MCF 10A (cell line): ENCODE measurements around the gene SVIL. TPM values are rescaled to one million over a fixed set of nuclear protein-coding genes. Genes with fewer than 3 reads are reported as not detected.

ENCODE experiments used
- BruUV-seq: library from RNA; stranded (reverse); fragments of 400-500 nt; replicated peaks from 2 replicates; lab custom pipeline; 2021; lab: Mats Ljungman, UMichigan
- CTCF ChIA-PET: fragments of 300-600 bp; sonication (Branson Sonifier 250); formaldehyde crosslinking; extraction: SDS; loops from one replicate; lab custom pipeline; 2021; ENCODE audit warnings: antibody characterized with exemption, inconsistent platforms; lab: Yijun Ruan, JAX
- POLR2A ChIA-PET: fragments of 300-600, 350-650 bp; sonication (Branson Sonifier 250); formaldehyde crosslinking; extraction: SDS; loops from one replicate; lab custom pipeline; 2020; ENCODE audit warnings: antibody characterized with exemption, inconsistent platforms; lab: Yijun Ruan, JAX
- DNase-seq: peaks from one replicate; pipeline ENCODE4 v3.0.0-alpha.2; 2018; ENCODE audit not compliant: unreplicated experiment
- H3K27ac Mint-ChIP-seq: one replicate; pipeline ENCODE4 v1.8.0; 2022; ENCODE audit warnings: mild to moderate bottlenecking, low read depth, mixed read lengths; ENCODE audit not compliant: unreplicated experiment
- H3K27me3 Mint-ChIP-seq: one replicate; pipeline ENCODE4 v1.8.0; 2022; ENCODE audit warnings: mixed read lengths; ENCODE audit not compliant: insufficient read depth, unreplicated experiment
- H3K36me3 Mint-ChIP-seq: one replicate; pipeline ENCODE4 v1.8.0; 2022; ENCODE audit warnings: mild to moderate bottlenecking, moderate library complexity, mixed read lengths; ENCODE audit not compliant: insufficient read depth, unreplicated experiment
- H3K4me1 Mint-ChIP-seq: one replicate; pipeline ENCODE4 v1.8.0; 2022; ENCODE audit warnings: mixed read lengths; ENCODE audit not compliant: insufficient read depth, unreplicated experiment
- H3K4me3 Mint-ChIP-seq: one replicate; pipeline ENCODE4 v1.8.0; 2022; ENCODE audit warnings: mild to moderate bottlenecking, moderate library complexity, mixed read lengths; ENCODE audit not compliant: unreplicated experiment
- H3K9me3 Mint-ChIP-seq: one replicate; pipeline ENCODE4 v1.8.0; 2022; ENCODE audit warnings: mixed read lengths; ENCODE audit not compliant: unreplicated experiment
- intact Hi-C: fragments of 100-400 bp; cut with micrococcal nuclease; formaldehyde crosslinking; loops from 2 replicates; pipeline ENCODE4 v1.14.1; 2022
- total RNA-seq: library from RNA; stranded (reverse); gene quantifications from 2 replicates; pipeline ENCODE4 v1.2.3, GENCODE V29; 2022
- TF ChIP-seq, protein P1 (sequence below): fragments of 200-600 bp; IDR thresholded peaks from one replicate; pipeline ENCODE4 v1.8.0; 2022; ENCODE audit warnings: antibody characterized with exemption, mild to moderate bottlenecking; ENCODE audit not compliant: unreplicated experiment

Gene SVIL
- total RNA-seq, 1 experiment from 2014 or later: 43.3 TPM

DNA sequence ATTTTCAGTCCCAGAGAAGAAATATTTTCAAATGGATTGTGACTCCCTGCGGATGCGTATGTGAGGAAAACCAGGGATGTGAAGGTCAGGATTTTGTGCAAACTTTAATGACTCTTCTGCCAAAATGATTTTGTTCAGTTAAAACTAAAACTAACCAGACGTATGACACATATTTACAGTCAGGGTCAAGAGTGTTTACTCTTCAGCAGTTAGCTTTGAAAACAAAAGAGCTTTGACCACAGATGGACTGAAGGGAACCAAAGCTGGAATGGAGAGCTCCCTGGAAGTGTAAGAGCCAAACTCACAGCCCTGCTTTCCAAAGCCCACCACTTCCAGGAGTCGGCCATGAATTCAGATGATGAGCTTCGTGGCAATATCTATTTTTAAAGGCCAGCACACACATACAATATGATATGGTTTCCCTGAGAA lies 15.5 kb downstream of the SVIL start:
- Mint-ChIP-seq H3K4me1 (peaks cover 31% of the 10 kb centered on the region), H3K4me3 (no peak overlapping the region), H3K36me3 (peaks cover 6% of the 10 kb centered on the region), H3K9me3 (no peaks in the 10 kb centered on the region), H3K27me3 (no peaks in the 10 kb centered on the region), H3K27ac (peak overlapping the region; percentile 89)
- TF ChIP-seq, protein P1, sequence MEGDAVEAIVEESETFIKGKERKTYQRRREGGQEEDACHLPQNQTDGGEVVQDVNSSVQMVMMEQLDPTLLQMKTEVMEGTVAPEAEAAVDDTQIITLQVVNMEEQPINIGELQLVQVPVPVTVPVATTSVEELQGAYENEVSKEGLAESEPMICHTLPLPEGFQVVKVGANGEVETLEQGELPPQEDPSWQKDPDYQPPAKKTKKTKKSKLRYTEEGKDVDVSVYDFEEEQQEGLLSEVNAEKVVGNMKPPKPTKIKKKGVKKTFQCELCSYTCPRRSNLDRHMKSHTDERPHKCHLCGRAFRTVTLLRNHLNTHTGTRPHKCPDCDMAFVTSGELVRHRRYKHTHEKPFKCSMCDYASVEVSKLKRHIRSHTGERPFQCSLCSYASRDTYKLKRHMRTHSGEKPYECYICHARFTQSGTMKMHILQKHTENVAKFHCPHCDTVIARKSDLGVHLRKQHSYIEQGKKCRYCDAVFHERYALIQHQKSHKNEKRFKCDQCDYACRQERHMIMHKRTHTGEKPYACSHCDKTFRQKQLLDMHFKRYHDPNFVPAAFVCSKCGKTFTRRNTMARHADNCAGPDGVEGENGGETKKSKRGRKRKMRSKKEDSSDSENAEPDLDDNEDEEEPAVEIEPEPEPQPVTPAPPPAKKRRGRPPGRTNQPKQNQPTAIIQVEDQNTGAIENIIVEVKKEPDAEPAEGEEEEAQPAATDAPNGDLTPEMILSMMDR: no peak
- no TSS peak for BruUV-seq
- no peak for DNase-seq
- ChIA-PET POLR2A (interaction anchor here (0.5 to 2.3 kb wide), 5 partner anchors 11 to 242 kb away, joined by 3 to 7 read pairs (median 5); partner anchors contain the start of gene SVIL), CTCF (interaction anchor here (0.6 to 1.5 kb wide), 2 partner anchors 28 to 233 kb away, joined by 3 to 5 read pairs; no protein-coding TSS in a partner anchor)
- intact Hi-C loops: no loop called here

DNA sequence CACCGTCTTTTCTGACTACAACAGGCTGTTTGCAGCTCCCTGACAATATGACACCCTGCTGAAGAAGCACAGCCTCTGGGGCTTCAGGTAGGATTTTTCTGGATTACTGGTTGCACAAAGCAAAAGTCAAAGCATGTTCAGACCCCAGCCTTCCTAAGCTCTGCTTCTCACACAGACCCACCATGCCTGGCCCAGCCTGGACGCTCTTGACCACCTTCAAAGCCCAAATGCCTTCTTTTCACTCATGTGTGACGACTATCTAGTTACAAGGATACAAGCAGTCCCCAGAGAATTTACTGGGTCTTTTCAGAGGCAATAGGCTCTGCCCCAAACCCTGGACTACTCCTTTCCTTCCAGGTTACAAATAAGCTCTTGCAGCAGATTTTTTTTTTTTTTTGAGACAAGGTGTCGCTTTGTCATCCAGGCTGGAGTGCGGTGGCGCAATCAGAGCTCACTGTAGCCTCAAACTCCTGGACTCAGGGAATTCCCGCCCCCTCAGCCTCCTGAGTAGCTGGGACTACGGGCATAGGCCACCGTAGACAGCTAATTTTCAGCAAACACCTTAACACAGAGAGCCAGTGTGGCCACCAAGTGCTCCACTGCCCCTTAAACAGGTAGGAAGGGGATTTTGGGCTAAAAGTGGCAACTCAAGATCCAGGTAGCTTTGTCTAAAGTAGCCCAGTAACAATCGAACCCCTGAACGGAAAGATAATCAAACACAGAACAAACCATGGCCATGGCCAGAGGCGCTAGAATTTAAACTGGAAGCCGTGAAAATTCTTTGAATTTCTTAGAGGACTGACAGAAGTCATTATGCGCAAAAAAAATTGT lies 16.2 kb downstream of the SVIL start:
- peak; percentile 75 for DNase-seq
- Mint-ChIP-seq H3K27me3 (no peaks in the 10 kb centered on the region), H3K9me3 (no peaks in the 10 kb centered on the region), H3K27ac (peak overlapping the region; percentile 89), H3K4me3 (no peak overlapping the region), H3K4me1 (peaks cover 29% of the 10 kb centered on the region), H3K36me3 (peaks cover 6% of the 10 kb centered on the region)
- POLR2A ChIA-PET: interaction anchor here (0.6 to 2.3 kb wide), 8 partner anchors 11 to 242 kb away, joined by 3 to 7 read pairs (median 4); partner anchors contain the start of gene SVIL
- CTCF ChIA-PET: interaction anchor here (0.6 to 1.5 kb wide), 2 partner anchors 27 to 82 kb away, joined by 5 read pairs; no protein-coding TSS in a partner anchor
- intact Hi-C loops: no loop called here
- no TSS peak for BruUV-seq
- TF ChIP-seq, protein P1: no peak

DNA sequence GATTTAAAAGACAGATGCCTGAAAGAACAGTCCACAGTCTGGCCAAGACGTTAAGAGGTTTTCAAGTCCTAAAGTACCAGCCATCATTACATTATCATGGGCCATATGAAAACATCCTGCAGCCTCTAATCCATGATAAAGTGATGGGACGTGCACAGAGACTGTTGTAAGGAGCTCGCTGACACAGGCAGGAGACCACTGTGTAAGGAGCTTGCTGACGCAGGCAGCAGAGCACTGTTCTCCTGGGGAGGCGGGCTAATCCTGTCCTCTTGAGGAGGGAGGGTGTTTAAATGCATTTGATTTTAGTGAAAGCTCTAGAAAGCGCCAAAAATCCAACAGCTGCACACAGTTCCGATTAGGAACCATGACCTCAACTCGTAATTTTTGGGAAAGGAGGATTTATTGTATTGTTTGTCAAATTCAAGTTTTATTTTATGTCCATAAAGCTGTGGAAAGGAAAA lies 16.9 kb downstream of the SVIL start:
- ChIA-PET CTCF (interaction anchor here (0.6 to 1.5 kb wide), 4 partner anchors 15 to 209 kb away, joined by 3 to 5 read pairs (median 5); no protein-coding TSS in a partner anchor), POLR2A (interaction anchor here (0.6 to 2.3 kb wide), 6 partner anchors 10 to 62 kb away, joined by 3 to 7 read pairs (median 4); partner anchors contain the start of gene SVIL)
- Mint-ChIP-seq H3K4me1 (peaks cover 25% of the 10 kb centered on the region), H3K27me3 (no peaks in the 10 kb centered on the region), H3K36me3 (peaks cover 6% of the 10 kb centered on the region), H3K9me3 (no peaks in the 10 kb centered on the region), H3K4me3 (no peak overlapping the region), H3K27ac (no peak overlapping the region)
- TF ChIP-seq, protein P1: no peak
- intact Hi-C loops: no loop called here
- no peak for DNase-seq
- BruUV-seq: no TSS peak

DNA sequence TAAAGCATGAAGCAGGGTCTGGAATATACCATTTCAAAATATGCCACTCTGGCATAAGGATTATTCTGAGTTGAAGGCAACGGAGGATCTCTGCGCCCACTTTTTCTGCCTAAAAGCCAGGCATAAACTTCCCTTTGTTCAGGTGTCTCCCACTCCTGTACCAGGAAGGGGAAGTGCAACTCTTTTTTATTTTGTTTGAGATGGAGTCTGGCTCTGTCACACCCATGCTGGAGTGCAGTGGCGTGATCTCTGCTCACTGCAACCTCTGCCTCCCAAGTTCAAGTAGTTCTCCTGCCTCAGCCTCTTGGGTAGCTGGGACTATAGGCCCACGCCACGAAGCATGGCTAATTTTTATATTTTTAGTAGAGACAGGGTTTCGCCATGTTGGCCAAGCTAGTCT lies 18.2 kb downstream of the SVIL start:
- CTCF ChIA-PET: no interaction called here
- intact Hi-C loops: no loop called here
- TF ChIP-seq, protein P1: no peak
- Mint-ChIP-seq H3K4me1 (peaks cover 23% of the 10 kb centered on the region), H3K27me3 (no peaks in the 10 kb centered on the region), H3K4me3 (no peak overlapping the region), H3K27ac (no peak overlapping the region), H3K9me3 (no peaks in the 10 kb centered on the region), H3K36me3 (peaks cover 7% of the 10 kb centered on the region)
- BruUV-seq: no TSS peak
- POLR2A ChIA-PET: interaction anchor here (0.6 kb wide), 1 partner anchor 340 kb away, joined by 3 read pairs; no protein-coding TSS in a partner anchor
- DNase-seq: no peak
